Measurements from ENCODE around the gene CCDC68. TPM values are rescaled to one million over a fixed set of nuclear protein-coding genes. Genes with fewer than 3 reads are reported as not detected.

CCDC68 gene
- polyA plus RNA-seq, 2 of the 4 experiments (the other 2 are of a cell fraction) = 3.1 to 12.4 TPM

- TF ChIP-seq MAX (IDR thresholded peaks at IDR 0.05) = no peak
- no peak for TF ChIP-seq EHMT2 (IDR thresholded peaks at IDR 0.05; ENCODE audit: low read depth)
- TF ChIP-seq NR3C1 (IDR thresholded peaks at IDR 0.05) = no peak
- no peak for TF ChIP-seq BHLHE40 (IDR thresholded peaks at IDR 0.05; ENCODE audit: low read depth, low read length)
- TF ChIP-seq KDM5A (IDR thresholded peaks at IDR 0.05) = no peak
These were observed 59.8 kb downstream of the CCDC68 start (continued) for GRCh38 chr18:54899500-54899899.

- H3K27ac ChIP-seq = no peak overlapping the region
- no peaks in the 10 kb centered on the region for H3K4me1 ChIP-seq
- H3K9me3 ChIP-seq = no peaks in the 10 kb centered on the region
- H3K4me3 ChIP-seq = no peak overlapping the region
- no peak overlapping the region for H3K4me2 ChIP-seq
- ATAC-seq = no peak
- no peak for FAIRE-seq
- no peak for DNase-seq (ENCODE audit: low read depth in 1 of 2, low spot score in 1 of 2)
- ChIA-PET POLR2A (no interaction called here), CTCF (no interaction called here)
- 73% methylated on average over 2 of the region's 2 CpGs for WGBS (ENCODE audit: missing lambda C conversion rate)
- TF ChIP-seq E2F6 (IDR thresholded peaks at IDR 0.05; ENCODE audit: borderline replicate concordance, low read depth) (no peak), FOXS1 (CRISPR knock-in tag; IDR thresholded peaks at IDR 0.05) (no peak), SREBF2 (IDR thresholded peaks at IDR 0.05) (no peak), HOXB13 (CRISPR knock-in tag; IDR thresholded peaks at IDR 0.05; ENCODE audit: low read depth) (no peak), USF2 (IDR thresholded peaks at IDR 0.05) (no peak), ATOH8 (CRISPR knock-in tag; IDR thresholded peaks at IDR 0.05; ENCODE audit: low read depth) (no peak), CEBPB (IDR thresholded peaks at IDR 0.05) (no peak), RFX5 (IDR thresholded peaks at IDR 0.05) (no peak), CHD4 (IDR thresholded peaks at IDR 0.05; ENCODE audit: borderline replicate concordance) (no peak), ELK1 (IDR thresholded peaks at IDR 0.05; ENCODE audit: low read depth, low read length) (no peak), CTCF (IDR thresholded peaks at IDR 0.05) (no peak), HMGXB4 (CRISPR knock-in tag; IDR thresholded peaks at IDR 0.05; ENCODE audit: borderline replicate concordance) (no peak), FOSB (CRISPR knock-in tag; IDR thresholded peaks at IDR 0.05) (no peak), SMC3 (IDR thresholded peaks at IDR 0.05) (no peak), TFCP2L1 (CRISPR knock-in tag; IDR thresholded peaks at IDR 0.05) (no peak), JUN (IDR thresholded peaks at IDR 0.05) (no peak), GATA3 (IDR thresholded peaks at IDR 0.05; ENCODE audit: borderline replicate concordance) (no peak)
These were observed 70.3 kb downstream of the CCDC68 start for GRCh38 chr18:54888933-54889332.

Data from A549 (cell line).